Endothelial cell (in vitro differentiated cells): ENCODE data around the gene PIGU. TPM values are rescaled to one million over a fixed set of nuclear protein-coding genes. Genes with fewer than 3 reads are reported as not detected.
A peak's percentile ranks its signal among the peaks of the same experiment; 100 is the strongest.
"Not testable (repeated sequence)": the region's sequence is repeated elsewhere in the genome, so short reads cannot be mapped to it uniquely, and the experiment has no call there.

Source experiments
- DNase-seq: peaks from one replicate; pipeline ENCODE4 v3.0.0; 2021; ENCODE audit warnings: low spot score
- H3K27ac Mint-ChIP-seq: one replicate; pipeline ENCODE4 v1.8.0; 2021; ENCODE audit warnings: mixed read lengths, inconsistent platforms; ENCODE audit not compliant: unreplicated experiment
- H3K27me3 Mint-ChIP-seq: one replicate; pipeline ENCODE4 v1.8.0; 2021; ENCODE audit warnings: mild to moderate bottlenecking, moderate library complexity, mixed read lengths, inconsistent platforms; ENCODE audit not compliant: unreplicated experiment
- H3K36me3 Mint-ChIP-seq: one replicate; pipeline ENCODE4 v1.8.0; 2021; ENCODE audit warnings: mild to moderate bottlenecking, low read depth, mixed read lengths, inconsistent platforms; ENCODE audit not compliant: unreplicated experiment
- H3K4me1 Mint-ChIP-seq: one replicate; pipeline ENCODE4 v1.8.0; 2021; ENCODE audit warnings: mild to moderate bottlenecking, mixed read lengths, inconsistent platforms; ENCODE audit not compliant: unreplicated experiment
- H3K4me3 Mint-ChIP-seq: one replicate; pipeline ENCODE4 v1.8.0; 2021; ENCODE audit warnings: mild to moderate bottlenecking, mixed read lengths, inconsistent platforms; ENCODE audit not compliant: unreplicated experiment
- H3K9me3 Mint-ChIP-seq: one replicate; pipeline ENCODE4 v1.8.0; 2021; ENCODE audit warnings: mixed read lengths, inconsistent platforms; ENCODE audit not compliant: unreplicated experiment
- CTCF ChIP-seq: fragments of 200-600 bp; sonication (generic); IDR thresholded peaks from one replicate; pipeline ENCODE4 v1.5.0; 2021; ENCODE audit warnings: antibody characterized with exemption; ENCODE audit not compliant: unreplicated experiment
- total RNA-seq: library from RNA; stranded (reverse); fragmentation: NEBNext Ultra II Directional; extraction: Animal tissue kit (Norgen Biotek cat#: 25700); gene quantifications from one replicate; pipeline ENCODE4 v1.2.1, GENCODE V29; 2021; ENCODE audit not compliant: unreplicated experiment

PIGU gene
- total RNA-seq, 1 donor from 2014 or later: 16.5 TPM

DNA sequence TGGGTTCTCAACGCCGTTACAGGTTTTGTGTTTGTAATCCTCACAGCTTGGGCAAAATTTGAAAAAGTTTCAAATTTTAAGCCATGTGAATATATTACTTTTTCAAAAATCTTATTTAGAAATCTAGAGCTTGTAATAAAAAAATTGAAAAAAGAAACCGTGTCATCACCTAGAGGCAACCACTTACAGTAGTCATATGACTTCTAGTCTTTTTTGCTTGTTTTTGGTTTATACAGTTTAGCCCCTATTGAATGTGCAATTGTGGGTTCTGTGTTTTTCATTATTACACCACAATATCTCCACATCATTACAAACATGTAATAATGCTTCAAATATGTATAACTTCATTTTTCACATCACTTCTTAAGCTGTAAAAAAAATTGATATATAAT, 159.8 kb downstream of the PIGU start:
- Mint-ChIP-seq H3K9me3 (no peaks in the 10 kb centered on the region), H3K4me1 (peaks cover 29% of the 10 kb centered on the region), H3K36me3 (peaks cover 11% of the 10 kb centered on the region), H3K27ac (peak overlapping the region; percentile 98), H3K4me3 (peak overlapping the region; percentile 99), H3K27me3 (peaks cover 11% of the 10 kb centered on the region)
- TF ChIP-seq CTCF: no peak
- no peak for DNase-seq

DNA sequence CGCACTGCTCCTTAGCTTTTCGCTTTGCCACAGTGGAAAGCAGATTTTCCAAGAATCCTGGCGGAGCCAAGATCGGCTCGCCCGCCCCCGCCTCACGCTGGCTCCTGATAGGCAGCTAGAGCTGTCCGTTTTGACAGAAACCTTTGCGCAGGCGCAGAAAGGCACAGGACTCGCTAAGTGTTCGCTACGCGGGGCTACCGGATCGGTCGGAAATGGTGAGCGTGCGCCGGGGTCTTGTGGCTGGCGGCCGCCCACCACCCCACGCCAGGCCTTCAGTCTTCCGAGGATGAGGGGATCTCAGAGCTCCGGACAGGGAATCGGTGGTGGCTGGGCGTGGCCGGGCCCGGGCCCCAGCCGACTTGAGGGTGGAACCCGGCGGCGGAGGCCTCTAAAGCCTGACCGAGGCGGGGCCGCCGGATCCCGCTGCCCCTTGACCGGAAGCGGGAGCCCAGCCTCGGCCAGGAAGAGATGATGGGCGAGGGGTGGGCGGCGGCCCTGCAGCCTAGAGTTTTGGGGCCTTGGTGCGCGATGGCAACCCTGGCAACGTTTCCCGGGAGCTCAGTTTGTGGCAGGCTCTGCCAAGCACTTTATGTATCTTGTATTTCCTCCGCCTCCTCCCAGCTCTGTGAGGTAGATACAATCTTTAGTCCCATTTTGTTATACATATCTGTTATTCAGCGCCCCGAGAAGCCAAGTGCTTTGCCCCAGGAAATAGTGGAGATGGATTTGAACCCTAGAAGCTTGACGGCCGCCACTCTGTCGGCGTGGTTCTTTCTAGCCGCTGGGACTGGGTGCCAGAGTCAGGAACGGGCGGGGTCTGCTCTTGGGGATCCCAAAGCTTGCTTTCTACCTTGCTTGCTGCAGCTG, 160.4 kb downstream of the PIGU start, which contains the start of gene DYNLRB1:
TSS of gene DYNLRB1 (plus strand) at position 176 of the 867 bp plus-strand sequence. CDS start at position 213, 37 bp downstream.
- Mint-ChIP-seq H3K27me3 (peaks cover 11% of the 10 kb centered on the region), H3K4me3 (peak within 1 kb of the TSS; percentile 99), H3K27ac (peak within 1 kb of the TSS; percentile 98), H3K36me3 (peaks cover 10% of the 10 kb centered on the region), H3K4me1 (peaks cover 27% of the 10 kb centered on the region), H3K9me3 (no peaks in the 10 kb centered on the region)
- TF ChIP-seq CTCF: no peak
- DNase-seq: peak; percentile 98

DNA sequence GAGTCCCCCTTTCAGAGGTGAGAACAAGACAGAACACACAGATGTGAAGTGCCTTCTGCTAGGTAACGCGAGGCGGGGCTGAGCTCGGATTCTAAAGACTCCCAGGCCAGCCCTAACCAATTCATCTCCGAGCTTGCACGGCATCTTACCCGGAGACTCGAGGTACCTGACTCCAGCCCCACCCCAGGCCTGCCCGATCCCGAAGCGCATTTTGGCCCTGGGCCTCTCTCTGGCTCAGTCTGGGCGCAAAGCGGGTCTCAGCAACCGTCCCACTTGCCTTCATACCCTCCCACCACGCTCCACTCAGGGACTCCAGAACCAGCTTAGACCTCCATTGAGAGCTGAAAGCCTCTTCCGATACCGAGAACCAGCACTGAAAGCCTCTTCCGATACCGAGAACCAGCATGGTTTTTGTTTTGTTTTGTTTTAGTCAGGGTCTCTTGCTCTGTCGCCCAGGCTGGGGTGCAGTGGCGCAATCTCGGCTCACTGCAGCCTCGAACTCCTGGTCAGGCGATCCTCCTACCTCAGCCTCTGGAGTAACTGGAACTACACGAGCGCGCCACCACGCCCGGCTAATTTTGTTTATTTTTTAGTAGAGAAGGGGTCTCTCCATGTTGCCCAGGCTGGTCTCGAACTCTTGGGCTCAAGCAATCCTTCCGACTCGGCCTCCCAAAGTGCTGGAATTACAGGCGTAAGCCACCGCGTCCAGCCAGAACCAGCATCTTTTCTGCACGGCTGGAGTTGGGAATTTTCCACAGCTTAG, 161.2 kb downstream of the PIGU start:
- DNase-seq: peak; percentile 46
- Mint-ChIP-seq H3K4me1 (peaks cover 27% of the 10 kb centered on the region), H3K4me3 (peak overlapping the region; percentile 99), H3K9me3 (no peaks in the 10 kb centered on the region), H3K27me3 (peaks cover 11% of the 10 kb centered on the region), H3K27ac (peak overlapping the region; percentile 98), H3K36me3 (peaks cover 10% of the 10 kb centered on the region)
- TF ChIP-seq CTCF: no peak

GRCh38 chr20:34514897-34515483, 161.9 kb downstream of the PIGU start:
- Mint-ChIP-seq H3K9me3 (no peaks in the 10 kb centered on the region), H3K36me3 (peaks cover 10% of the 10 kb centered on the region), H3K4me3 (peak overlapping the region; percentile 99), H3K27ac (peak overlapping the region; percentile 20), H3K27me3 (peaks cover 11% of the 10 kb centered on the region), H3K4me1 (peaks cover 27% of the 10 kb centered on the region)
- no peak for TF ChIP-seq CTCF
- no peak for DNase-seq

DNA sequence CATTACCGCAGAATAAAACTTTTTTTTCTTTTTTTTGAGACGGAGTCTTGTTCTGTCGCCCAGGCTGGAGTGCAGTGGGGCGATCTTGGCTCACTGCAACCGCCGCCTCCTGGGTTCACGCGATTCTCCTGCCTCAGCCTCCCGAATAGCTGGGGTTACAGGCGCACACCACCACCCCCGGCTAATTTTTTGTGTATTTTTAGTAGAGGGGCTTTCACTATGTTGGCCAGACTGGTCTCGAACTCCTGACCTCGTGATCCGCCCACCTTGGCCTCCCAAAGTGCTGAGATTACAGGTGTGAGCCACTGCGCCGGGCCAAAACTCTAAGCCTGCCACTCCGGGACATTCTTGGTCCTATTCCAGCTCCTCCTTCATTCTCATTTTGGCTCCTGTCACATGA, 162.9 kb downstream of the PIGU start:
- Mint-ChIP-seq H3K4me1 (peaks cover 27% of the 10 kb centered on the region), H3K27ac (peak overlapping the region; percentile 76), H3K27me3 (peaks cover 11% of the 10 kb centered on the region)
- not testable (repeated sequence) for H3K4me3 Mint-ChIP-seq, H3K36me3 Mint-ChIP-seq, H3K9me3 Mint-ChIP-seq, DNase-seq
